ENCODE results near the gene OR5K4. TPM values are rescaled to one million over a fixed set of nuclear protein-coding genes. Genes with fewer than 3 reads are reported as not detected.

OR5K4 gene
- total RNA-seq, 1 donor from 2014 or later, result not detected

GRCh38 chr3:98333989-98334606, 19.6 kb upstream of the OR5K4 start:
- no peaks in the 10 kb centered on the region for H3K36me3 Mint-ChIP-seq
- no peaks in the 10 kb centered on the region for H3K4me1 Mint-ChIP-seq
- peaks cover 51% of the 10 kb centered on the region for H3K27me3 Mint-ChIP-seq (ENCODE audit: low read depth)
- H3K4me3 Mint-ChIP-seq, result no peak overlapping the region
- no peak for TF ChIP-seq CTCF (IDR thresholded peaks at IDR 0.05; ENCODE audit: unreplicated experiment)
- no peaks in the 10 kb centered on the region for H3K9me3 Mint-ChIP-seq
- no peak for DNase-seq (ENCODE audit: low spot score in 2 of 2, unreplicated experiment in 2 of 2)
- H3K27ac Mint-ChIP-seq, result no peak overlapping the region

- Mint-ChIP-seq H3K27ac (no peak overlapping the region), H3K4me3 (no peak overlapping the region), H3K4me1 (no peaks in the 10 kb centered on the region), H3K9me3 (no peaks in the 10 kb centered on the region), H3K36me3 (no peaks in the 10 kb centered on the region), H3K27me3 (ENCODE audit: low read depth) (peaks cover 26% of the 10 kb centered on the region)
- no peak for DNase-seq (ENCODE audit: low spot score in 2 of 2, unreplicated experiment in 2 of 2)
- TF ChIP-seq CTCF (IDR thresholded peaks at IDR 0.05; ENCODE audit: unreplicated experiment), result no peak
These were observed 14.6 kb upstream of the OR5K4 start for GRCh38 chr3:98339031-98339430.

GRCh38 chr3:98341758-98342157, 11.9 kb upstream of the OR5K4 start:
- H3K4me3 Mint-ChIP-seq, result no peak overlapping the region
- H3K27ac Mint-ChIP-seq, result no peak overlapping the region

GRCh38 chr3:98343647-98344507, 9.8 kb upstream of the OR5K4 start:
- no peak overlapping the region for H3K4me3 Mint-ChIP-seq
- DNase-seq (ENCODE audit: low spot score in 2 of 2, unreplicated experiment in 2 of 2), result no peak
- H3K9me3 Mint-ChIP-seq, result no peaks in the 10 kb centered on the region
- H3K27me3 Mint-ChIP-seq (ENCODE audit: low read depth), result peaks cover 10% of the 10 kb centered on the region
- TF ChIP-seq CTCF (IDR thresholded peaks at IDR 0.05; ENCODE audit: unreplicated experiment), result peak; percentile 52
- H3K4me1 Mint-ChIP-seq, result no peaks in the 10 kb centered on the region
- no peak overlapping the region for H3K27ac Mint-ChIP-seq
- no peaks in the 10 kb centered on the region for H3K36me3 Mint-ChIP-seq

More at GRCh38 chr3:98341758-98342157, 11.9 kb upstream of the OR5K4 start:
- Mint-ChIP-seq H3K36me3 (no peaks in the 10 kb centered on the region), H3K27me3 (ENCODE audit: low read depth) (peaks cover 17% of the 10 kb centered on the region), H3K4me1 (no peaks in the 10 kb centered on the region), H3K9me3 (no peaks in the 10 kb centered on the region)
- TF ChIP-seq CTCF (IDR thresholded peaks at IDR 0.05; ENCODE audit: unreplicated experiment), result no peak
- DNase-seq (ENCODE audit: low spot score in 2 of 2, unreplicated experiment in 2 of 2), result no peak

- Mint-ChIP-seq H3K4me1 (no peaks in the 10 kb centered on the region), H3K9me3 (no peaks in the 10 kb centered on the region), H3K27me3 (ENCODE audit: low read depth) (no peaks in the 10 kb centered on the region), H3K4me3 (no peak overlapping the region), H3K27ac (no peak overlapping the region), H3K36me3 (no peaks in the 10 kb centered on the region)
- TF ChIP-seq CTCF (IDR thresholded peaks at IDR 0.05; ENCODE audit: unreplicated experiment), result no peak
- DNase-seq (ENCODE audit: low spot score in 2 of 2, unreplicated experiment in 2 of 2), result no peak
These were observed 3.6 kb upstream of the OR5K4 start for GRCh38 chr3:98350082-98350481.
